Measurements from ENCODE around the gene OR2F2. TPM values are rescaled to one million over a fixed set of nuclear protein-coding genes. Genes with fewer than 3 reads are reported as not detected.

The OR2F2 gene, protein sequence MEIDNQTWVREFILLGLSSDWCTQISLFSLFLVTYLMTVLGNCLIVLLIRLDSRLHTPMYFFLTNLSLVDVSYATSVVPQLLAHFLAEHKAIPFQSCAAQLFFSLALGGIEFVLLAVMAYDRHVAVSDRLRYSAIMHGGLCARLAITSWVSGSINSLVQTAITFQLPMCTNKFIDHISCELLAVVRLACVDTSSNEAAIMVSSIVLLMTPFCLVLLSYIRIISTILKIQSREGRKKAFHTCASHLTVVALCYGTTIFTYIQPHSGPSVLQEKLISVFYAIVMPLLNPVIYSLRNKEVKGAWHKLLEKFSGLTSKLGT
- not detected for polyA plus RNA-seq (2013, experiment 1 of 2)
- polyA plus RNA-seq (2013, experiment 2 of 2), result not detected

DNA sequence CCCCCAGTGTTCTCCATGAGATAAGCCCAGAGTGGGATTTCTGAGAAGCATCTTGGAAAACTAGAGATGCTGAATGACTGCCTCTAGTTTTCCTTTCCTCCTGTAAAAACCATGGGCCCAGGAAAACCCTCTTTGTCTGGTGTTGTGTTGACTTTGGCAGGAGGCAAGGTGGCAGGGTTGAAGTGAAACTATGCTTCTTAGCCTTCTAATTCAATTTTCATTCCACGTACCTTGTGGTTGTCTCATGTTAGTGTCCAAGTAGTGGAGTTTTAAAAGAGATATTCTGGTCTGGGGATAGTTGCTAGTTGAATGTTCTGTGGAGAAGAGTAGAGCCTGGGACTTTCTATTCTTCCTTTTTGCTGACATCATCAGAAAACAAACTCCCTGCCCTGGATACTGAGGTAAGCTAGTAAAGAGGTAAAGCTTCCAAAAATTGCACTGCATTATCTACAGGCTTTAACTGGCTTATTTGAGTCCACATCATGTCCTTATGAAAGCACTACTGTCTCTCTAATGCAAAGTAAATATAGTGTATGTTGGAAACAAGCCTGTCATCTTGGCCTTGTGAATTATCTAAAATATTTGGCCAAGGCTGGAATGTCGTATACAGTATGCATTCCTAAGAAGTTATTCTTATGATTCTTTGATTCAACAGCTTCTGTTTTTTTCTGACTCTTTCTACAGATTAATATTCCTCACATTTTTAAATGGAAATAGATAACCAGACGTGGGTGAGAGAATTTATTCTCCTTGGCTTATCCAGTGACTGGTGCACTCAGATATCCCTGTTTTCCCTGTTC is at the start of gene OR2F2:
OR2F2 (plus strand) TSS at position 708 of the 800 bp plus-strand sequence; CDS start at position 708, 0 bp downstream.
- no CpG with 5 or more reads among the region's 3 CpGs for WGBS, 2 experiments (ENCODE audit: insufficient coverage in 2 of 2)
- Histone ChIP-seq H3K4me1 (ENCODE audit: control insufficient read depth, insufficient read depth, low read length, poor library complexity, severe bottlenecking) (no peaks in the 10 kb centered on the region), H3K9me3 (ENCODE audit: control insufficient read depth, low read length) (no peaks in the 10 kb centered on the region), H3K4me3 (ENCODE audit: extremely low read depth, insufficient read depth, low read length, poor library complexity, severe bottlenecking) (no peak within 1 kb of the TSS), H3K36me3 (ENCODE audit: control insufficient read depth, insufficient read depth, low read length) (no peaks in the 10 kb centered on the region), H3K27ac (ENCODE audit: low read depth, low read length, severe bottlenecking) (no peak within 1 kb of the TSS)

- Histone ChIP-seq H3K27ac (ENCODE audit: low read depth, low read length, severe bottlenecking) (peak overlapping the region; percentile 53), H3K9me3 (ENCODE audit: control insufficient read depth, low read length) (peaks cover 9% of the 10 kb centered on the region), H3K36me3 (ENCODE audit: control insufficient read depth, insufficient read depth, low read length) (peaks cover 22% of the 10 kb centered on the region), H3K4me1 (ENCODE audit: control insufficient read depth, insufficient read depth, low read length, poor library complexity, severe bottlenecking) (peaks cover 13% of the 10 kb centered on the region), H3K4me3 (ENCODE audit: extremely low read depth, insufficient read depth, low read length, poor library complexity, severe bottlenecking) (no peak overlapping the region)
- 75% methylated on average over 2 of the region's 3 CpGs for WGBS, 2 experiments (ENCODE audit: insufficient coverage in 2 of 2)
Measured at GRCh38 chr7:143885951-143886350, 49.1 kb upstream of the OR2F2 start.

DNA sequence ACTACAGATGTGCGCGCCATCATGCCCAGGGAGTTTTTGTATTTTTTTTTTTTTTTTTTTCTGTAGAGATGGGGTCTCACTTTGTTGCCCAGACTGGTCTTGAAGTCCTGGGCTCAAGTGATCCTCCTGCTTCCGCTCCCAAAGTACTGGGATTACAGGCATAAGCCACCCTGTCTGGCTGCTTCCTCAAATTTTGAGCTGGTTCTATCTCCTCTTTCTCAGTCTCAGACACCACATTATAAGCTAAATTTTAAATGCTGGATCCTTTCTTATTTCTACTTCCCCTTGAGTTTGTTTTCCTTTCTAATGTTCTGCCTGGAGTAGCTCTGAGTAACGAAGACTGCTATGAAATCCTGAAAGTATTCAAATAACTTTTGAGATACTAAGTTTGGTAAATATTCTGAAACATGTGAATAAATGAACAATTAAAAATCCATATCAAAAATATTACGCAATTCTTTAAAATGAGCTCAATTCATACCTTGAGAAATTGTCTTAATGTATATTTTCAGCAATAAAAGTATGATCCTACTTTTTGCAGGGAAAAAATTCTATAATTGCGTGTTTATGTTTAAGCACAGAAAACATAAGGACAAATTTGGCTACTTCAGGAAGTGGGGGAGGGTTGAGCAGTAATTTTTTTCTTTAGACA is 48.1 kb upstream of the OR2F2 start:
- no peak overlapping the region for H3K4me3 ChIP-seq (ENCODE audit: extremely low read depth, insufficient read depth, low read length, poor library complexity, severe bottlenecking)
- WGBS, 2 experiments (ENCODE audit: insufficient coverage in 2 of 2), result 94 to 97% methylated on average over 2 to 3 of the region's 6 CpGs
- no peak overlapping the region for H3K27ac ChIP-seq (ENCODE audit: low read depth, low read length, severe bottlenecking)
- peaks cover 13% of the 10 kb centered on the region for H3K4me1 ChIP-seq (ENCODE audit: control insufficient read depth, insufficient read depth, low read length, poor library complexity, severe bottlenecking)
- H3K36me3 ChIP-seq (ENCODE audit: control insufficient read depth, insufficient read depth, low read length), result peaks cover 14% of the 10 kb centered on the region
- H3K9me3 ChIP-seq (ENCODE audit: control insufficient read depth, low read length), result peaks cover 9% of the 10 kb centered on the region

DNA sequence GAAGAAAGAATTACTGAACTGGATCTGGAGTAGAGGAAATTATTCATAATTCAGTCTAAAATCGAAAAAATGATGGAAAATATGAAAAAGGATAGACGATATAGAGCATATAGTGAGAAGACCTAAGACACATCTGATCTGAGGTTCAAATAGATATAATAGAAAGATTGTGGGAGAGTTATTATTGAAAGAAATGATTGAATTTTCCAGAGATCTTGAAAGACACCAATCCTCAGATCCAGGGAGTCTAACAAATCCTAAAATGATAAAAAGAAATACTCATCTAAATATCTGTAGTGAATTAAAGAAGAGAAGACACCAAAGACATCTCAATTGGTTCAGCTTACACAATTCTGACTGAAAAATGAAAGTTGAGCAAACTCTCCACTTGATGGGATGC is 46.0 kb upstream of the OR2F2 start:
- Histone ChIP-seq H3K27ac (ENCODE audit: low read depth, low read length, severe bottlenecking) (no peak overlapping the region), H3K36me3 (ENCODE audit: control insufficient read depth, insufficient read depth, low read length) (peaks cover 14% of the 10 kb centered on the region), H3K4me3 (ENCODE audit: extremely low read depth, insufficient read depth, low read length, poor library complexity, severe bottlenecking) (no peak overlapping the region), H3K9me3 (ENCODE audit: control insufficient read depth, low read length) (peaks cover 9% of the 10 kb centered on the region), H3K4me1 (ENCODE audit: control insufficient read depth, insufficient read depth, low read length, poor library complexity, severe bottlenecking) (peaks cover 13% of the 10 kb centered on the region)
- WGBS, 2 experiments (ENCODE audit: insufficient coverage in 2 of 2), result 90 to 96% methylated on average over 2 of the region's 2 CpGs

DNA sequence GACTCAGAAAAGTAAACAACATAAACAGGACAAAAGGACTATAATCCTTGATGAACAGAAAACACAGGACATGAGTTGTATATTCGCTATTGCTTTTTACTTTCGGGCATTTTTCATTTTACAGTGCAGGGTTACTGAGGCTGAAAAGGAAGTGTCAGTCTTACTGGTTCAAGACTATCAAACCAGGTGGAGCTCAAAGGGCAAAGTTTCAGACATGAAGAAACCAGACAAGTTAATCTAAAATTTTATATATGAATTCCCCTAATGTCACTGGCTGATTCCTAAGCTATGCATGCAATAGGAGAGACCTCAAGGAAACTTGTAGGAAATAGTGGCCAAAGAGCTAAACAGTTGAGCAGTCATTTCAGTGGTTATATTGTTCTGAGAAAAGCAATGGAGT is 44.5 kb upstream of the OR2F2 start:
- peaks cover 13% of the 10 kb centered on the region for H3K4me1 ChIP-seq (ENCODE audit: control insufficient read depth, insufficient read depth, low read length, poor library complexity, severe bottlenecking)
- no peak overlapping the region for H3K4me3 ChIP-seq (ENCODE audit: extremely low read depth, insufficient read depth, low read length, poor library complexity, severe bottlenecking)
- peaks cover 14% of the 10 kb centered on the region for H3K36me3 ChIP-seq (ENCODE audit: control insufficient read depth, insufficient read depth, low read length)
- no peak overlapping the region for H3K27ac ChIP-seq (ENCODE audit: low read depth, low read length, severe bottlenecking)
- WGBS, 2 experiments (ENCODE audit: insufficient coverage in 2 of 2), result 93 to 100% methylated on average over 2 of the region's 2 CpGs
- H3K9me3 ChIP-seq (ENCODE audit: control insufficient read depth, low read length), result peaks cover 9% of the 10 kb centered on the region

- Histone ChIP-seq H3K36me3 (ENCODE audit: control insufficient read depth, insufficient read depth, low read length) (peaks cover 14% of the 10 kb centered on the region), H3K4me1 (ENCODE audit: control insufficient read depth, insufficient read depth, low read length, poor library complexity, severe bottlenecking) (peaks cover 7% of the 10 kb centered on the region), H3K27ac (ENCODE audit: low read depth, low read length, severe bottlenecking) (no peak overlapping the region), H3K9me3 (ENCODE audit: control insufficient read depth, low read length) (peaks cover 9% of the 10 kb centered on the region), H3K4me3 (ENCODE audit: extremely low read depth, insufficient read depth, low read length, poor library complexity, severe bottlenecking) (no peak overlapping the region)
- no CpG with 5 or more reads among the region's 2 CpGs for WGBS, 2 experiments (ENCODE audit: insufficient coverage in 2 of 2)
Measured at GRCh38 chr7:143891457-143891856, 43.6 kb upstream of the OR2F2 start.

- H3K27ac ChIP-seq (ENCODE audit: low read depth, low read length, severe bottlenecking), result no peak overlapping the region
- WGBS, 2 experiments (ENCODE audit: insufficient coverage in 2 of 2), result 55% methylated on average over 2 of the region's 5 CpGs; no CpG with 5 or more reads in 1 of the 2 experiments
Measured at GRCh38 chr7:143892527-143893300, 42.3 kb upstream of the OR2F2 start.

GRCh38 chr7:143896667-143897066 is 38.4 kb upstream of the OR2F2 start:
- H3K4me3 ChIP-seq (ENCODE audit: extremely low read depth, insufficient read depth, low read length, poor library complexity, severe bottlenecking), result no peak overlapping the region
- peaks cover 6% of the 10 kb centered on the region for H3K36me3 ChIP-seq (ENCODE audit: control insufficient read depth, insufficient read depth, low read length)
- peaks cover 6% of the 10 kb centered on the region for H3K4me1 ChIP-seq (ENCODE audit: control insufficient read depth, insufficient read depth, low read length, poor library complexity, severe bottlenecking)
- peaks cover 4% of the 10 kb centered on the region for H3K9me3 ChIP-seq (ENCODE audit: control insufficient read depth, low read length)
- no peak overlapping the region for H3K27ac ChIP-seq (ENCODE audit: low read depth, low read length, severe bottlenecking)

More at GRCh38 chr7:143892527-143893300, 42.3 kb upstream of the OR2F2 start:
- no peaks in the 10 kb centered on the region for H3K4me1 ChIP-seq (ENCODE audit: control insufficient read depth, insufficient read depth, low read length, poor library complexity, severe bottlenecking)
- no peak overlapping the region for H3K4me3 ChIP-seq (ENCODE audit: extremely low read depth, insufficient read depth, low read length, poor library complexity, severe bottlenecking)
- peaks cover 14% of the 10 kb centered on the region for H3K36me3 ChIP-seq (ENCODE audit: control insufficient read depth, insufficient read depth, low read length)
- peaks cover 9% of the 10 kb centered on the region for H3K9me3 ChIP-seq (ENCODE audit: control insufficient read depth, low read length)

- H3K4me3 ChIP-seq (ENCODE audit: extremely low read depth, insufficient read depth, low read length, poor library complexity, severe bottlenecking), result no peak overlapping the region
- no CpG with 5 or more reads among the region's 1 CpG for WGBS, 2 experiments (ENCODE audit: insufficient coverage in 2 of 2)
- peaks cover 6% of the 10 kb centered on the region for H3K36me3 ChIP-seq (ENCODE audit: control insufficient read depth, insufficient read depth, low read length)
- H3K4me1 ChIP-seq (ENCODE audit: control insufficient read depth, insufficient read depth, low read length, poor library complexity, severe bottlenecking), result peaks cover 10% of the 10 kb centered on the region
- peaks cover 4% of the 10 kb centered on the region for H3K9me3 ChIP-seq (ENCODE audit: control insufficient read depth, low read length)
- no peak overlapping the region for H3K27ac ChIP-seq (ENCODE audit: low read depth, low read length, severe bottlenecking)
Measured at GRCh38 chr7:143898810-143899209, 36.2 kb upstream of the OR2F2 start.

DNA sequence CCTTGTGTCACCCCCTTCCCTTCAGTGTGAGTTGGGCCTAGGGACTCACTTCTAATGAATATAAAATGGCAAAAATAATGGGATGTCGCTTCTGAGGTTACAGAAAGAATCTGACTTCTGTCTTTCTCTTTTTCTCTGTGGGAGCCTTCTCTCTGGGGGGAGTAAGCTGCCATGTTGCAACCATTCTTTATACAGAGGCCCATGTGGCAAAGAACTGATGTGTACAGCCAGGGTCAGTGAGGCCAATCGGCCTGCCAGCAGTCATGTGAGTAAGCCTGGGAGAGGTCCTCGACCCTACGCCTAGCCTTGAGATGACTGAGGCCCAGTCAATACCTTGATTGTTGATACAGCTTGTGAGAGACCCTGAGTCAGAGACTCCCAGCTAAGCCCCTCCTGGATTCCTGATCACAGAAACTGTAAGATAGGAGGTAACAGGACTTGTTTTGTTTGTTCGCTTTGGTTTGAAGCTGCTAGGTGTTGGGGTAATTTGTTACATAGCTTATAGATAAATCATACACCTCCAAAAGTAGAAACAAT is 34.7 kb upstream of the OR2F2 start:
- Histone ChIP-seq H3K4me1 (ENCODE audit: control insufficient read depth, insufficient read depth, low read length, poor library complexity, severe bottlenecking) (peaks cover 14% of the 10 kb centered on the region), H3K9me3 (ENCODE audit: control insufficient read depth, low read length) (peaks cover 4% of the 10 kb centered on the region), H3K27ac (ENCODE audit: low read depth, low read length, severe bottlenecking) (peak overlapping the region; percentile 13), H3K36me3 (ENCODE audit: control insufficient read depth, insufficient read depth, low read length) (peaks cover 6% of the 10 kb centered on the region), H3K4me3 (ENCODE audit: extremely low read depth, insufficient read depth, low read length, poor library complexity, severe bottlenecking) (peak overlapping the region; percentile 82)
- WGBS, 2 experiments (ENCODE audit: insufficient coverage in 2 of 2), result 35 to 68% methylated on average over 3 of the region's 5 CpGs

Data from mesodermal cell (in vitro differentiated cells).